ENCODE results near the gene GRIA3. TPM values are rescaled to one million over a fixed set of nuclear protein-coding genes. Genes with fewer than 3 reads are reported as not detected.
"Not testable (repeated sequence)": the region's sequence is repeated elsewhere in the genome, so short reads cannot be mapped to it uniquely, and the experiment has no call there.

GRIA3 gene
- total RNA-seq, 1 donor from 2014 or later: not detected

- DNase-seq (no peak), ATAC-seq (no peak)
- H3K27ac ChIP-seq: no peak overlapping the region
- no peaks in the 10 kb centered on the region for H3K36me3 ChIP-seq
- no peaks in the 10 kb centered on the region for H3K9me3 ChIP-seq
- no peak for TF ChIP-seq CTCF (IDR thresholded peaks at IDR 0.05)
- H3K27me3 ChIP-seq: no peaks in the 10 kb centered on the region
- H3K4me1 ChIP-seq: no peaks in the 10 kb centered on the region
- intact Hi-C loops (cut with DNase I): no loop called here
- no peak overlapping the region for H3K4me3 ChIP-seq
Observed at GRCh38 chrX:123348468-123348867, 164.4 kb downstream of the GRIA3 start.

GRCh38 chrX:123350226-123350625, 166.1 kb downstream of the GRIA3 start:
- no peak for DNase-seq
- H3K4me1 ChIP-seq: no peaks in the 10 kb centered on the region
- no peak overlapping the region for H3K27ac ChIP-seq
- H3K27me3 ChIP-seq: no peaks in the 10 kb centered on the region
- no peak overlapping the region for H3K4me3 ChIP-seq
- no peaks in the 10 kb centered on the region for H3K36me3 ChIP-seq
- TF ChIP-seq CTCF (IDR thresholded peaks at IDR 0.05): no peak
- intact Hi-C loops (cut with DNase I): no loop called here
- no peak for ATAC-seq
- H3K9me3 ChIP-seq: no peaks in the 10 kb centered on the region

GRCh38 chrX:123357941-123358340, 173.9 kb downstream of the GRIA3 start:
- Histone ChIP-seq H3K36me3 (no peaks in the 10 kb centered on the region), H3K4me3 (no peak overlapping the region), H3K27ac (no peak overlapping the region), H3K9me3 (no peaks in the 10 kb centered on the region), H3K4me1 (no peaks in the 10 kb centered on the region), H3K27me3 (no peaks in the 10 kb centered on the region)
- TF ChIP-seq CTCF (IDR thresholded peaks at IDR 0.05): no peak
- ATAC-seq (no peak), DNase-seq (no peak)
- intact Hi-C loops (cut with DNase I): no loop called here

- Histone ChIP-seq H3K4me3 (no peak overlapping the region), H3K27me3 (no peaks in the 10 kb centered on the region), H3K4me1 (no peaks in the 10 kb centered on the region), H3K27ac (no peak overlapping the region), H3K36me3 (no peaks in the 10 kb centered on the region), H3K9me3 (no peaks in the 10 kb centered on the region)
- intact Hi-C loops (cut with DNase I): no loop called here
- TF ChIP-seq CTCF (IDR thresholded peaks at IDR 0.05): no peak
- DNase-seq (no peak), ATAC-seq (no peak)
Observed at GRCh38 chrX:123358457-123358856, 174.4 kb downstream of the GRIA3 start.

- TF ChIP-seq CTCF (IDR thresholded peaks at IDR 0.05): no peak
- Histone ChIP-seq H3K9me3 (no peaks in the 10 kb centered on the region), H3K27me3 (no peaks in the 10 kb centered on the region), H3K27ac (no peak overlapping the region), H3K4me3 (no peak overlapping the region), H3K36me3 (no peaks in the 10 kb centered on the region), H3K4me1 (no peaks in the 10 kb centered on the region)
- no peak for DNase-seq
- intact Hi-C loops (cut with DNase I): no loop called here
- no peak for ATAC-seq
Observed at GRCh38 chrX:123361371-123361770, 177.3 kb downstream of the GRIA3 start.

- H3K36me3 ChIP-seq; H3K9me3 ChIP-seq; intact Hi-C loops (cut with DNase I); H3K4me3 ChIP-seq; H3K27ac ChIP-seq; H3K27me3 ChIP-seq; H3K4me1 ChIP-seq; ATAC-seq; DNase-seq: not testable (repeated sequence)
Observed at GRCh38 chrX:123386196-123386595, 202.1 kb downstream of the GRIA3 start.

Measured in upper lobe of right lung (tissue), 1 donor.